ENCODE data around the gene FUBP1. TPM values are rescaled to one million over a fixed set of nuclear protein-coding genes. Genes with fewer than 3 reads are reported as not detected.
"Not testable (repeated sequence)": the region's sequence is repeated elsewhere in the genome, so short reads cannot be mapped to it uniquely, and the experiment has no call there.

FUBP1 gene, protein sequence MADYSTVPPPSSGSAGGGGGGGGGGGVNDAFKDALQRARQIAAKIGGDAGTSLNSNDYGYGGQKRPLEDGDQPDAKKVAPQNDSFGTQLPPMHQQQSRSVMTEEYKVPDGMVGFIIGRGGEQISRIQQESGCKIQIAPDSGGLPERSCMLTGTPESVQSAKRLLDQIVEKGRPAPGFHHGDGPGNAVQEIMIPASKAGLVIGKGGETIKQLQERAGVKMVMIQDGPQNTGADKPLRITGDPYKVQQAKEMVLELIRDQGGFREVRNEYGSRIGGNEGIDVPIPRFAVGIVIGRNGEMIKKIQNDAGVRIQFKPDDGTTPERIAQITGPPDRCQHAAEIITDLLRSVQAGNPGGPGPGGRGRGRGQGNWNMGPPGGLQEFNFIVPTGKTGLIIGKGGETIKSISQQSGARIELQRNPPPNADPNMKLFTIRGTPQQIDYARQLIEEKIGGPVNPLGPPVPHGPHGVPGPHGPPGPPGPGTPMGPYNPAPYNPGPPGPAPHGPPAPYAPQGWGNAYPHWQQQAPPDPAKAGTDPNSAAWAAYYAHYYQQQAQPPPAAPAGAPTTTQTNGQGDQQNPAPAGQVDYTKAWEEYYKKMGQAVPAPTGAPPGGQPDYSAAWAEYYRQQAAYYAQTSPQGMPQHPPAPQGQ
- total RNA-seq, result 100 to 1,000 TPM in 2 of 4 donors, 10 to 100 TPM in 2; 81.8 to 176 (median 101) TPM

GRCh38 chr1:77978969-77979876 lies at the start of gene FUBP1:
Gene FUBP1, minus strand, starts transcription at chr1:77979072. Its CDS starts 68 bp downstream, at chr1:77979004.
- intact Hi-C loops (cut with DNase I; ENCODE audit: low total_unique reads), result no loop called here
- TF ChIP-seq POLR2AphosphoS5 (IDR thresholded peaks at IDR 0.05) (peak; percentile 75 to 83 (median 82)), EP300 (IDR thresholded peaks at IDR 0.05; ENCODE audit: low read depth) (no peak), POLR2A (IDR thresholded peaks at IDR 0.05) (peak; percentile 80)
- TF ChIP-seq, protein P1, sequence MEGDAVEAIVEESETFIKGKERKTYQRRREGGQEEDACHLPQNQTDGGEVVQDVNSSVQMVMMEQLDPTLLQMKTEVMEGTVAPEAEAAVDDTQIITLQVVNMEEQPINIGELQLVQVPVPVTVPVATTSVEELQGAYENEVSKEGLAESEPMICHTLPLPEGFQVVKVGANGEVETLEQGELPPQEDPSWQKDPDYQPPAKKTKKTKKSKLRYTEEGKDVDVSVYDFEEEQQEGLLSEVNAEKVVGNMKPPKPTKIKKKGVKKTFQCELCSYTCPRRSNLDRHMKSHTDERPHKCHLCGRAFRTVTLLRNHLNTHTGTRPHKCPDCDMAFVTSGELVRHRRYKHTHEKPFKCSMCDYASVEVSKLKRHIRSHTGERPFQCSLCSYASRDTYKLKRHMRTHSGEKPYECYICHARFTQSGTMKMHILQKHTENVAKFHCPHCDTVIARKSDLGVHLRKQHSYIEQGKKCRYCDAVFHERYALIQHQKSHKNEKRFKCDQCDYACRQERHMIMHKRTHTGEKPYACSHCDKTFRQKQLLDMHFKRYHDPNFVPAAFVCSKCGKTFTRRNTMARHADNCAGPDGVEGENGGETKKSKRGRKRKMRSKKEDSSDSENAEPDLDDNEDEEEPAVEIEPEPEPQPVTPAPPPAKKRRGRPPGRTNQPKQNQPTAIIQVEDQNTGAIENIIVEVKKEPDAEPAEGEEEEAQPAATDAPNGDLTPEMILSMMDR (IDR thresholded peaks at IDR 0.05), result peak; percentile 72 to 92 (median 73)

GRCh38 chr1:78021134-78021533 lies 42.3 kb upstream of the FUBP1 start:
- 93 to 100% methylated on average over 1 to 4 of the region's 4 CpGs for WGBS, 2 donors (ENCODE audit: low coverage in 1 of 2)
- DNase-seq, result not testable (repeated sequence)

More at GRCh38 chr1:77978969-77979876, at the start of gene FUBP1:
- 0% methylated on average over 12 to 52 of the region's 57 CpGs for WGBS, 2 donors (ENCODE audit: low coverage in 1 of 2)
- Histone ChIP-seq H3K4me1 (peaks cover 24 to 58% (median 47%) of the 10 kb centered on the region in 4 donors), H3K9me3 (no peaks in the 10 kb centered on the region), H3K27ac (peak within 1 kb of the TSS; percentile 97 to 100 (median 98)), H3K4me3 (peak within 1 kb of the TSS; percentile 54 to 73 (median 62)), H3K36me3 (no peaks in the 10 kb centered on the region), H3K27me3 (no peaks in the 10 kb centered on the region)
- DNase-seq, result peak; percentile 97
- in situ Hi-C loops (cut with MboI; ENCODE audit: low pct_ligation_motif_present in 1 of 4, low pct_unique_long_range_greater_than_20kb in 1 of 4, low sequenced_read_pairs in 3 of 4), result loop anchor here in 1 of 4 donors (10.0 kb wide), 1 partner anchor 136 kb away; no protein-coding TSS in a partner anchor

GRCh38 chr1:78019024-78019423 lies 40.2 kb upstream of the FUBP1 start:
- Histone ChIP-seq H3K36me3 (peaks cover 0 to 6% (median 1%) of the 10 kb centered on the region in 4 donors), H3K27me3 (no peaks in the 10 kb centered on the region), H3K4me3 (no peak overlapping the region), H3K27ac (no peak overlapping the region), H3K9me3 (no peaks in the 10 kb centered on the region), H3K4me1 (no peaks in the 10 kb centered on the region)
- intact Hi-C loops (cut with DNase I; ENCODE audit: low total_unique reads) (no loop called here), in situ Hi-C loops (cut with MboI; ENCODE audit: low pct_ligation_motif_present in 1 of 4, low pct_unique_long_range_greater_than_20kb in 1 of 4, low sequenced_read_pairs in 3 of 4) (no loop called here)
- WGBS, 2 donors (ENCODE audit: low coverage in 1 of 2), result 100% methylated on average over 1 of the region's 1 CpG
- no peak for TF ChIP-seq EP300 (IDR thresholded peaks at IDR 0.05; ENCODE audit: low read depth)
- TF ChIP-seq POLR2AphosphoS5 (IDR thresholded peaks at IDR 0.05), result no peak
- TF ChIP-seq POLR2A (IDR thresholded peaks at IDR 0.05), result no peak
- TF ChIP-seq, protein P1 (IDR thresholded peaks at IDR 0.05), result no peak
- no peak for DNase-seq

More at GRCh38 chr1:78021134-78021533, 42.3 kb upstream of the FUBP1 start:
- H3K4me3 ChIP-seq; H3K9me3 ChIP-seq; in situ Hi-C loops (cut with MboI; ENCODE audit: low pct_ligation_motif_present in 1 of 4, low pct_unique_long_range_greater_than_20kb in 1 of 4, low sequenced_read_pairs in 3 of 4); H3K27ac ChIP-seq; H3K4me1 ChIP-seq; intact Hi-C loops (cut with DNase I; ENCODE audit: low total_unique reads); H3K36me3 ChIP-seq; H3K27me3 ChIP-seq: not testable (repeated sequence)

DNA sequence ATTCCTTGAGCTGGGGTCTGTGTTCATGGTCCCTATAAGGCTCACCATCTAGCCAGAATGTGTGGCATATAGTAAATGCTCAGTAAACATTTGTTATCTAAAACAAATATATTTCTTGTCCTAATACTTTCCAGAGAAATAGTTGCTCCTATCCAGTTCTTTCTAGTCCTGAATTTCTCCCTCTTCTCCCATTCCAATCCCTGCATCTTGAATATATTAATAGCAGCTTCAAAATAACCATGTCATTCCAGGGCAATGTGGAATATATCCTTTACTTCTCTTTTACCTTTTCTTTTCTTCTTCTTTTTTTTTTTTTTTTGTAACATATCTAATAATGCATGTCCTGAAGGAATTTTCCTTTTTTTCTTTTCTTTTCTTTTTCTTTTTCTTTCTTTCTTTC lies 36.3 kb upstream of the FUBP1 start:
- no peak for DNase-seq
- intact Hi-C loops (cut with DNase I; ENCODE audit: low total_unique reads), result no loop called here
- in situ Hi-C loops (cut with MboI; ENCODE audit: low pct_ligation_motif_present in 1 of 4, low pct_unique_long_range_greater_than_20kb in 1 of 4, low sequenced_read_pairs in 3 of 4), result no loop called here

More for the DNA sequence above, 36.3 kb upstream of the FUBP1 start:
- peaks cover 0 to 8% (median 5%) of the 10 kb centered on the region in 4 donors for H3K4me1 ChIP-seq
- H3K27ac ChIP-seq, result no peak overlapping the region
- no peak overlapping the region for H3K4me3 ChIP-seq
- no peaks in the 10 kb centered on the region for H3K27me3 ChIP-seq
- H3K9me3 ChIP-seq, result no peaks in the 10 kb centered on the region
- peaks cover 0 to 13% (median 2%) of the 10 kb centered on the region in 4 donors for H3K36me3 ChIP-seq
- TF ChIP-seq POLR2AphosphoS5 (IDR thresholded peaks at IDR 0.05), result no peak
- TF ChIP-seq, protein P1 (IDR thresholded peaks at IDR 0.05), result no peak
- no peak for TF ChIP-seq POLR2A (IDR thresholded peaks at IDR 0.05)
- no peak for TF ChIP-seq EP300 (IDR thresholded peaks at IDR 0.05; ENCODE audit: low read depth)

Measured in transverse colon (tissue), 4 donors.